ENCODE measurements around the gene CRLF3.
"Not testable (repeated sequence)": the region's sequence is repeated elsewhere in the genome, so short reads cannot be mapped to it uniquely, and the experiment has no call there.

The CRLF3 gene

DNA sequence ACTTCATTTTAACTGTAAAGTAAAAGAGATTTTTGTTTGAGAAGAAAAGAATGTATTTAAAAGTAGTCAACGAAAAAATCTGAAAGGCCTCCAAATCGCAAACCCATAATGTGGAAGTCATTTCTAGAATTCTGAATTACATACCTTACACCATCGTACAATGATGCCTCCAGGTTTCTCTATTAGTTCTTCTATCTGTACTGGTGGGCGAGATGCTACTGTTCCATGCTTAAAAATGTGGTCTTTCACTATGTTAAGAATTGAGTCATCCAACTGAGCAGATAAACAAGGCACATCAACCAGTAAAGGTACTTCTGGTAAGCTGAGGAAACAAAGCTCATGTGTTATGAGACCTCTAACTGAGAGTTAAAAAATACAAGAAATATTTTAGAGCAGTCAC lies 28.5 kb downstream of the CRLF3 start:
- H3K4me3 ChIP-seq (ENCODE audit: low read length) = no peak overlapping the region
- TF ChIP-seq, protein P1, sequence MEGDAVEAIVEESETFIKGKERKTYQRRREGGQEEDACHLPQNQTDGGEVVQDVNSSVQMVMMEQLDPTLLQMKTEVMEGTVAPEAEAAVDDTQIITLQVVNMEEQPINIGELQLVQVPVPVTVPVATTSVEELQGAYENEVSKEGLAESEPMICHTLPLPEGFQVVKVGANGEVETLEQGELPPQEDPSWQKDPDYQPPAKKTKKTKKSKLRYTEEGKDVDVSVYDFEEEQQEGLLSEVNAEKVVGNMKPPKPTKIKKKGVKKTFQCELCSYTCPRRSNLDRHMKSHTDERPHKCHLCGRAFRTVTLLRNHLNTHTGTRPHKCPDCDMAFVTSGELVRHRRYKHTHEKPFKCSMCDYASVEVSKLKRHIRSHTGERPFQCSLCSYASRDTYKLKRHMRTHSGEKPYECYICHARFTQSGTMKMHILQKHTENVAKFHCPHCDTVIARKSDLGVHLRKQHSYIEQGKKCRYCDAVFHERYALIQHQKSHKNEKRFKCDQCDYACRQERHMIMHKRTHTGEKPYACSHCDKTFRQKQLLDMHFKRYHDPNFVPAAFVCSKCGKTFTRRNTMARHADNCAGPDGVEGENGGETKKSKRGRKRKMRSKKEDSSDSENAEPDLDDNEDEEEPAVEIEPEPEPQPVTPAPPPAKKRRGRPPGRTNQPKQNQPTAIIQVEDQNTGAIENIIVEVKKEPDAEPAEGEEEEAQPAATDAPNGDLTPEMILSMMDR (conservative IDR thresholded peaks at IDR 0.05; ENCODE audit: low read length) = no peak
- DNase-seq (ENCODE audit: low read depth) = no peak

DNA sequence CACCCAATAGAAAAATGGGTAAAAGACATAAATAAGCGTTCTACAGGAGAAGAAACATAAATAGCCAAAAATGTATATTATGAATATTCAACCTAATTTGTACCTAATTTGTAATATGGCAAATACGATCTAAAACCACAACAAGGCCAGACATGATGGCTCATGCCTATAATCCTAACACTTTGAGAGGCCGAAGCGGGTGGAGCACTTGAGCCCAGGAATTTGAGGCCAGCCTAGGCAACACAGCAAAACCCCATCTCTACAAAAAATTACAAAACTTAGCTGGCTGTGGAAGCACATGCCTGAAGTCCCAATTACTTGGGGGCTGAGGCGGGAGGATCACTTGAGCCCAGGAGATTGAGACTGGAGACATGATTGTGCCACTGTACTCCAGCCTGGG lies 30.1 kb downstream of the CRLF3 start:
- TF ChIP-seq, protein P1 (conservative IDR thresholded peaks at IDR 0.05; ENCODE audit: low read length) = no peak

DNA sequence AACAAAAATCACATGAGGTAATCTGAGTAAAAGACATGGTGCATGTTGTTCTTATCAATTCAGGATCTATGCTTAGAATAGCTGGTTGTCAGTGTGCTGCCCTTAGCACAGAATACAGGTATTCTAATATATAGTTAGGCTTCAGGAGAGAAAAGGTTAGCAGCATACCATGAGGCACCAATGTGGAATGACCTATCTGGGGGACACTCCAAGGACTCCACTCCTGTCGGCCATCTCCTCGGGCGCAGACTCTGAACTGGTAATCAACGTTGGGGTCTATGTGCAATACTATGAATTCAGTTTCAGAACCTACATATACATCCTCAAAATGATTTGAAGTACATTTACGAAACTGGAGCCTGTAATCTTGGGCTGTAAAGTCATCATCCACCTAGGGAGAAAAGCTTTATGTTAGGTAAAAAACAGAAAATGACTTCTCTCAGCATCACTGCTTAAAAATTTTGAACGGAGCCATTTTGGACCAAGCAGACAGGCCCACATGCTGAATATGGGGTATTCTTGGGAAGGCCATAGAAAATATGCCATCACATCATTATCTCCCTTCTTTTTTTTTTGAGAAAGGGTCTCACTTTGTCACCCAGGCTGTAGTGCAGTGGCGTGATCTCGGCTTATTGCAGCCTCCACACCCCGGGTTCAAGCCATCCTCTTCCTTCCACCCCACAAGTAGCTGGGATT lies 31.1 kb downstream of the CRLF3 start:
- DNase-seq (ENCODE audit: low read depth) = no peak
- TF ChIP-seq, protein P1 (conservative IDR thresholded peaks at IDR 0.05; ENCODE audit: low read length) = no peak
- no peak overlapping the region for H3K4me3 ChIP-seq (ENCODE audit: low read length)

More for the DNA sequence above, 30.1 kb downstream of the CRLF3 start:
- H3K4me3 ChIP-seq (ENCODE audit: low read length) = no peak overlapping the region
- no peak for DNase-seq (ENCODE audit: low read depth)

DNA sequence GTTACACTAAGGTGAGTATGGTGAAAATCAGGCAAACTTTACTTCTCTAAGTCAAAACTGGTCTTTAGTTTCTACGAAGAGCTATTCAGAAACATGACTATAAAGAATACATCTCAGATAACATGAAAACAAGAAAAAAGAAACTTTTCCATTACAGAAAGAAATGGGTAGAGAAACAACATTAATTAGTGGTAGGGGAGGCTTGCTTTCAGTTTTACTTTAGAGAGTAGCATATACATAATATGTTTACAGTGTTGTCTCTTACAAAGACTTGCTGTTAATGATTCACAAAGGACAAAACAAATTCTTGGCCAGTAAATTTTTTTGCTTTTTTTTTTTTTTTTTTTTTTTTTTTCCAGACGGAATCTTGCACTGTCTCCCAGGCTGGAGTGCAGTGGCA lies 34.2 kb downstream of the CRLF3 start:
- no peak for DNase-seq (ENCODE audit: low read depth)
- H3K4me3 ChIP-seq (ENCODE audit: low read length) = no peak overlapping the region

DNA sequence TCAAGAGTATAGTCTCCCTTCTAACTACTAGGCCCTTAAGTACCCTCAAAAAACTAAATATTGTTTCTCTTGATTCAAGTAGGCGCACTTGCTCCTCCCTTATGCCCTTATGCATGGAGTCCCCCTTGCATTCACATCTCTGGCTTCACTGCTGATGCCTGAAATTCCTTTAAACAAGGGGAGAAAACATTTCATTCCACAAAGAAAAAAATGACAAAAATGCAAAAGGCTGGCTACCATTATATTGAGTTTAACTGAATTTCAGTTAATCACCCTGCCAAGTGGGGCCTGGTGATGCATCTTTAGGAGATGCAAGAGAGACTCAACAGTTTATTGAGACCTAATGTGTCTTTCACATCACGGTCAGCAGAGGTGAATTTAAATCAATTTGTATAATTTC lies 35.6 kb downstream of the CRLF3 start:
- peak; percentile 82 for DNase-seq (ENCODE audit: low read depth)
- H3K4me3 ChIP-seq (ENCODE audit: low read length) = no peak overlapping the region
- TF ChIP-seq, protein P1 (conservative IDR thresholded peaks at IDR 0.05; ENCODE audit: low read length) = no peak

More for the DNA sequence above, 34.2 kb downstream of the CRLF3 start:
- TF ChIP-seq, protein P1 (conservative IDR thresholded peaks at IDR 0.05; ENCODE audit: low read length) = no peak

DNA sequence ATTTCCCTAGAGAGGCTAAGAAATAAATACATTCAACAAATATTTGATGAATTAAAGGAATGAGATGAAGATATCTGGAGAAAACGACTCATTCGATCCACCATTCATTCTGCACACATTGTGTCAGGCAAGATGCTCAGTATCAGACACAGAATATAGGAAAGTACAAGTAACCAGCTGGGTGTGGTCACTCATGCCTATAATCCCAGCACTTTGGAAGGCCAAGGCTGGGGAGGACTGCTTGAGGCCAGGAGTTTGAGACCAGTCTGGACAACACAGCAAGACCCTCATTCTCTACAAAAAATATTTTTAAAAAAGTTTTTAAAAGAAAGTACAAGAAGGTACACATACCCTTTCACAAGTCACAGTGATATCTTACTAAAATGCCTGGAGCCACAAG lies 42.3 kb downstream of the CRLF3 start:
- no peak overlapping the region for H3K4me3 ChIP-seq (ENCODE audit: low read length)
- no peak for DNase-seq (ENCODE audit: low read depth)
- TF ChIP-seq, protein P1 (conservative IDR thresholded peaks at IDR 0.05; ENCODE audit: low read length) = no peak

DNA sequence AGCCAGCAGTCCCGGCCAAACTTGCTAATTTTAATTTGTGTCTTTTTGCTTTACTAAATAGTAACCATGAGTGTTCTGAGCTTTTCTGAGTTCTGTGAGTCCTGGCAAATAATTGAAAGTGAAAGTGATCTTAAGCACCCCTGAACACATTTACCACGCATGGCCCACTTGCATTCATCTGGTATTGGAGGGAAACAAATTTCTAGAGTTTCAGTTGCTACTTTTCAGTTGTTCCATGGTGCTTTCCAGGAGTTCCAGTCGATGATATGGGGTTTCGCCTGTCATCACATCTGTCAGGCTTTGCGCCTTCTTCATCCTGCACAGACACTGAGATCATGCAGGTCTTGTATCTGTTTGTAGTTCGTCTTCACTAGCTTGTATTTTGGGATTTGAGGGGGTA lies 44.1 kb downstream of the CRLF3 start:
- no peak for DNase-seq (ENCODE audit: low read depth)
- H3K4me3 ChIP-seq (ENCODE audit: low read length) = no peak overlapping the region
- TF ChIP-seq, protein P1 (conservative IDR thresholded peaks at IDR 0.05; ENCODE audit: low read length) = no peak

DNA sequence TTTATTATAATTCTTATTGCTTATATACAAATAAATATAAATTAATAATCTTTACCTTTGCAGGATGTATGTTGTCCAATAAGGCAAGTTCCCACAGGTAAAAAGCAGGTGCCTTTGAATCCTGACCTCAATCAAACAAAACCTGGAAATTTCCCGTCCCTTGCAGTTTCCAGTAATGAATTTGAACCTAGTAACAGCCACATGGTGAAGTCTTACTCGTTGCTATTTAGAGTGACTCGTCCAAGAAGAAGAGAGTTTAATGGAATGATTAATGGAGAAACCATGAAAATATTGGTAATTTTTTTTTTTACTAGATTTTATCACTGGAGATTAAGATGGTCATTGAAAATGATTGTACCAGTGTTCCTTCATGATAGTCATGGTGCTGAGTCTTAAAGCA lies 55.7 kb downstream of the CRLF3 start:
- DNase-seq (ENCODE audit: low read depth) = not testable (repeated sequence)

DNA sequence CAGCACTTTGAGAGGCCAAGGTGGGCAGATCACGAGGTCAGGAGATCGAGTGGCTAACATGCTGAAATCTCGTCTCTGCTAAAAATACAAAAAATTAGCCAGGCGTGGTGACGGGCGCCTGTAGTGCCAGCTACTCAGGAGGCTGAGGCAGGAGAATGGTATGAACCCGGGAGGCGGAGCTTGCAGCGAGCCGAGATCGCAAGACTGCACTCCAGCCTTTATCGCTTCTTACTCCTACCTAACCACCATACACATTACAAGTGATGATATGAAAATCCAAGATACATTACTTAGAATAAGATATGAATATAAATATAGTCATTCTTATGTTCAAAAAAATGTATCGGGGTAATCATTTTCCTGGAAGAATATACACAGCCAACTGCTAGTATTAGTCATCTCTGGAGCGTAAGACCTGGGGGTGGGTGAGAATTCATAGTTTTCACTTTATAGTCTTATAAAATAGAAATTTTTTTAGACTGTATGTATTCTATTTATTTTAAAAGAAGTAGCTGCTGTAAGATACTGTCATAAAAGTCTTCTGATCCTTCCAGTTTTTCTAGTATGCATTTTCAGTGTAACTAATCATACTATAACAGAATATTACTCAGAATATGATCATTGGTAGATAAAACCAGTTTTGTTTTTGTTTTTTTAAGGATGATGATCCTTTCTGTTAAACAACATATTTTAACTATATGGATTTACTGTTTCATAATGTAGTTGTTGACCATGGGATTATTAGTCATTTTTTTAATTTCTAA lies 56.7 kb downstream of the CRLF3 start:
- H3K4me3 ChIP-seq (ENCODE audit: low read length); DNase-seq (ENCODE audit: low read depth): not testable (repeated sequence)

More for the DNA sequence above, 55.7 kb downstream of the CRLF3 start:
- not testable (repeated sequence) for H3K4me3 ChIP-seq (ENCODE audit: low read length)
